Nephron progenitor cell (in vitro differentiated cells): Measurements from ENCODE around the gene CREB5.

Experiments used
- DNase-seq: peaks from one replicate; pipeline ENCODE4 v3.0.0; 2021
- H3K27ac Mint-ChIP-seq: 2 replicates; pipeline ENCODE4 v1.8.0; 2021; ENCODE audit warnings: mild to moderate bottlenecking, moderate library complexity, mixed read lengths
- H3K27me3 Mint-ChIP-seq: 2 replicates; pipeline ENCODE4 v1.8.0; 2021; ENCODE audit warnings: mild to moderate bottlenecking, low read depth, mixed read lengths; ENCODE audit not compliant: poor library complexity
- H3K36me3 Mint-ChIP-seq: 2 replicates; pipeline ENCODE4 v1.8.0; 2021; ENCODE audit warnings: low read depth, mixed read lengths
- H3K4me1 Mint-ChIP-seq: 2 replicates; pipeline ENCODE4 v1.8.0; 2021; ENCODE audit warnings: mixed read lengths
- H3K4me3 Mint-ChIP-seq: 2 replicates; pipeline ENCODE4 v1.8.0; 2021; ENCODE audit warnings: mild to moderate bottlenecking, moderate library complexity, mixed read lengths
- H3K9me3 Mint-ChIP-seq: 2 replicates; pipeline ENCODE4 v1.8.0; 2021; ENCODE audit warnings: mild to moderate bottlenecking, moderate library complexity, mixed read lengths
- TF ChIP-seq, protein P1 (sequence below): fragments of 200-600 bp; sonication (generic); IDR thresholded peaks from 2 replicates; pipeline ENCODE4 v1.5.0; 2021; ENCODE audit warnings: antibody characterized with exemption

The CREB5 gene

DNA sequence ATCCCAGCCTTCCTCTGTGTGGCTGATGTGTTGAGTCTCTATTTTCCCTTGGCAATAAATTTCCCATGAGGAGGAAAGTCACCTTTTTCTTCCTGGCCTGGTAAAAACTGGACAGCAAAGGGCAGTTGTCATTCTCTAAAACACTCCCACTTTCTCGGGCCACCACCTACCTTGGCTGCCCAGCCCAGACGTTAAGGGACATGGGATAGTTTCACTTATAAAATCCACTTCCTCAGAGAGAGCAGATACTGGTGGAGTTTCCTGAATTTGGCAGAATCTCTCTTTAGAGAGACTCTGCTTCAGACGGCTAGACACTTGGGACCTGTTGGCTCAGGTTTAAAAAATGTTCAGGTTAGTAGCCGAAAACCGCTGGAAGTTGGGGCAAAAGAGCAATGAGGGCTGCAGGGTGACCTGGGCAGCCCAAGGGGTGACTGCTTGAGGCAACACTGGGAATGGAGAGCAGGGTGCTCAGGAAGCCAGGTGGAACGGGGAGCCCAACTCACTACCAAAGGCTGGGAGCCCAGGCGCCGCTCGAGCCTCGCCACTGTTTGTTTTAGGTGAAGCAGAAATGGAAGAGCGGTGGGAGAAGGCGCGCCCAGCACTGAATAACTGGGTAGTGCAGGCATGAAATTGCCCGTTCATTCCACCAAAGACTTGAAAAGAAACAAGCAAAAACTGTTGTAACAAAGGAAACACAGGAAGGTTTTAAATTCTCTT, 359.7 kb downstream of the CREB5 start:
- DNase-seq, result no peak
- Mint-ChIP-seq H3K36me3 (peaks cover 9% of the 10 kb centered on the region), H3K27me3 (peaks cover 16% of the 10 kb centered on the region), H3K9me3 (peaks cover 5% of the 10 kb centered on the region), H3K4me3 (no peak overlapping the region), H3K27ac (no peak overlapping the region), H3K4me1 (peaks cover 45% of the 10 kb centered on the region)
- TF ChIP-seq, protein P1, sequence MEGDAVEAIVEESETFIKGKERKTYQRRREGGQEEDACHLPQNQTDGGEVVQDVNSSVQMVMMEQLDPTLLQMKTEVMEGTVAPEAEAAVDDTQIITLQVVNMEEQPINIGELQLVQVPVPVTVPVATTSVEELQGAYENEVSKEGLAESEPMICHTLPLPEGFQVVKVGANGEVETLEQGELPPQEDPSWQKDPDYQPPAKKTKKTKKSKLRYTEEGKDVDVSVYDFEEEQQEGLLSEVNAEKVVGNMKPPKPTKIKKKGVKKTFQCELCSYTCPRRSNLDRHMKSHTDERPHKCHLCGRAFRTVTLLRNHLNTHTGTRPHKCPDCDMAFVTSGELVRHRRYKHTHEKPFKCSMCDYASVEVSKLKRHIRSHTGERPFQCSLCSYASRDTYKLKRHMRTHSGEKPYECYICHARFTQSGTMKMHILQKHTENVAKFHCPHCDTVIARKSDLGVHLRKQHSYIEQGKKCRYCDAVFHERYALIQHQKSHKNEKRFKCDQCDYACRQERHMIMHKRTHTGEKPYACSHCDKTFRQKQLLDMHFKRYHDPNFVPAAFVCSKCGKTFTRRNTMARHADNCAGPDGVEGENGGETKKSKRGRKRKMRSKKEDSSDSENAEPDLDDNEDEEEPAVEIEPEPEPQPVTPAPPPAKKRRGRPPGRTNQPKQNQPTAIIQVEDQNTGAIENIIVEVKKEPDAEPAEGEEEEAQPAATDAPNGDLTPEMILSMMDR, result no peak

DNA sequence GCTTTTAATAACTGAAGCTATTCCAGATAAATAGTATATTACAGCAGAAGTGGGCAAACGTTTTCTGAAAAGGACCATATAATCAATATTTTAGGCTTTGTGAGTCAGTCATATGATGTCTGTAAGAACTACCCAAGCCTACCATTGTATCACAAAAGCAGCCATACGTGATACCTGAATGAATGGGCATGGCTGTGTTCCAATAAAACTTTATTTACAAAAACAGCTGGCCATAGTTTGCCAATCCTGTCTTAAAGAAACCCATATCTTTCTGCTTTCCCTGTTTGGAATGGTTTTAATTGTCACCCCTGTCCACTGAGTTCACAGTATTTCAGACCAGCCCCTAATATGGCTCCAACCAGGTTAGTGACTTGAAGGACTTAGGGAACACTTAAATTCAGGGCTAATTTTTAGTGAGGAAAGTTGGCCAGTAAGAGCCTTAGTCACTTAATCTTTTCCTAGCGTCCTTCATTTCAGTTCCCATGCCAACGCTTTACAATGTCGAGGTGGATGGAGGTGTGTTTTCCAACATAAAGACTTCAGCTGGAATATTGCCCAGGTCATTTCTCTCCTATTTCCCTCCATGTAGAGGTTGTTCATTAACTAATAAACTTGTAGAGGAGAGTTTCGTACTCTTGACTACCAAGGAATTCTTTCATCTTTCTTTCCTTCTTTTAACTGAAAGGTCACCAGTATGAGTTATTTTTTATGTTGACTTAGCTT, 361.3 kb downstream of the CREB5 start:
- Mint-ChIP-seq H3K4me1 (peaks cover 52% of the 10 kb centered on the region), H3K27ac (peak overlapping the region; percentile 46), H3K4me3 (no peak overlapping the region), H3K36me3 (peaks cover 9% of the 10 kb centered on the region), H3K9me3 (peaks cover 5% of the 10 kb centered on the region), H3K27me3 (peaks cover 8% of the 10 kb centered on the region)
- TF ChIP-seq, protein P1, result no peak
- DNase-seq, result no peak

DNA sequence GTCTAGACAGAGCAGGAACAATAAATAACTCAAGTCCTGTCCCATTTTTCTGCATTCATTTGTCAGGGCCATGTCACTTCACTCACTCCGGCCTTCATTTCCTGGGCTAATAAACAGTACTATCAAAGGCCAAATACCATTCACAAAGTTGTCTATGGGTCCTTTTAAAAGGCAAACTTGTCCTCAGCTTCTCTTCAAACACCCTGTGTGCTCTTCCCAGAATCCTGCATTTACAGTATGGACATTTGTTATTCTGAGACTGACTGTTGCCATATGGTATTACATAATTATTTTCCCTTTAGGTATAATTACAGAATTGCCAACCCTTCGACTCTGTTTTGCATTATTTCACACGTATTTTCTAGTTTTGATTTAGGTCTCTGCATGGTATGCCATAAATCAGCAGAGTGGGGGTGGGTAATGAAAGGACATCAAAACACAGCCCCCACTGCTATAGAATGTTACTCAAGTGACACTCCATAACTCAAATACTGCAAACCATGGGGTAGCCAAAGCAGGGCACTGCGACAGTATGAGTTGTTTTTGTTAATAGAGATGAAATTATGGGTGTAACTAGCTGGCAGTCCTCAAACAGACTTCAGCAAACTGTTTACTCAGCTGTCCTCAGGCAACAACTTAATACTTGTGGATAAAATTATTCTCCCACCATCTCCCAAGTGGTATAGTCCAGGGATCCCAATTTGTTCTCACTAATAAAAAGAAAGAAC, 362.1 kb downstream of the CREB5 start:
- no peak for DNase-seq
- Mint-ChIP-seq H3K4me3 (no peak overlapping the region), H3K9me3 (peaks cover 5% of the 10 kb centered on the region), H3K36me3 (peaks cover 9% of the 10 kb centered on the region), H3K27me3 (peaks cover 8% of the 10 kb centered on the region), H3K27ac (peak overlapping the region; percentile 46), H3K4me1 (peaks cover 60% of the 10 kb centered on the region)
- TF ChIP-seq, protein P1, result no peak

DNA sequence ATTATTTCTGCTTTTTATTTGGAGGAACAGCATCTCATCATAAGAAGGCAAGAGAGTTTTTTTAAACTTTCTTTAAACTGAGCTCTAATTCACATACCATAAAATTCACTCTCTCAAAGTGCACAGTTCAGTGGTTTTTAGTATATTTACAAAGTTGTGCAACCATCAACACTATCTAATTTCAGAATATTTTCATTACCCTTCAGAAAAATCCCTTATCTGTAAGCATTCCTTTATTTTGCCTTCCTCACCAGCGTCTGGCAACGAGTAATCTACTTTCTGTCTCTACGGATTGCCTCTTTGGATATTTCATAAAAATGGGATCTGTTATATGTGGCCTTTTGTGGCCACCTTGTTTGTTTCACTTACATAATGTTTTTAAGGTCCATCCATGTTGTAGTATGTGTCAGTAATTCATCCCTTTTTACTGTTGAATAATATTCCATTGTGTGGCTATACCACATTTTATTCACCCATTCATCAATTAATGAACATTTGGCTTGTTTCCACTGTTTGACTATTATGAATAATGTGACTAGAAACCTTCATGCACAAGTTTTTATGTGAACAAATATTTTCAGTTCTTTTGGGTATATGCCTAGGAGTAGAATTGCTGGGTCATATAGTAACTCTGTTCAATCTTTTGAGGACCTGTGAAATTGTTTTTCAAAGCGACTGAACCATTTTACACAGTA, 364.3 kb downstream of the CREB5 start:
- H3K4me1 Mint-ChIP-seq, result peaks cover 57% of the 10 kb centered on the region
- peaks cover 5% of the 10 kb centered on the region for H3K9me3 Mint-ChIP-seq
- H3K36me3 Mint-ChIP-seq, result peaks cover 9% of the 10 kb centered on the region
- no peak overlapping the region for H3K4me3 Mint-ChIP-seq
- no peak for DNase-seq
- H3K27ac Mint-ChIP-seq, result no peak overlapping the region
- peaks cover 8% of the 10 kb centered on the region for H3K27me3 Mint-ChIP-seq
- TF ChIP-seq, protein P1, result no peak

DNA sequence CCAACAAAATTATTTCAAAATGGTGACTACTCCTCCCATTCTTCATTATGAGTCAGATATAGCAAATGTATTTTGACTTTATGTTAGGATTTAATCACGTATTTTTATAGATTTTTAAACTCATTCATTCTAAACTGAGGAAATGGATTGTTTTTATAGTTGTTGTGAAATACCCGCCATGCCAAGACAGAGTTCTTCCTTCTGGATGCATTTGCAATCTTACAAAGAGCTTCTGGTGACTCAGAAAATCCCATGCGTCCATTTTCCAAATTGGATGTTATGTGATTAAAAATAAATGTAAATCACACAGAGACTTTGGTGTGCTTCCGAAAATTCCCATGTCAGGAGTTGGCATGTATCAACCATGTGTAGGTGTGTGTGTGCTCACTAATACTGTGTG, 366.5 kb downstream of the CREB5 start:
- H3K4me1 Mint-ChIP-seq, result peaks cover 62% of the 10 kb centered on the region
- H3K36me3 Mint-ChIP-seq, result peaks cover 9% of the 10 kb centered on the region
- no peak overlapping the region for H3K4me3 Mint-ChIP-seq
- peaks cover 7% of the 10 kb centered on the region for H3K27me3 Mint-ChIP-seq
- H3K27ac Mint-ChIP-seq, result no peak overlapping the region
- peaks cover 5% of the 10 kb centered on the region for H3K9me3 Mint-ChIP-seq
- TF ChIP-seq, protein P1, result no peak
- DNase-seq, result no peak
